ENCODE data around the gene LYL1. TPM values are rescaled to one million over a fixed set of nuclear protein-coding genes. Genes with fewer than 3 reads are reported as not detected.
A peak's percentile ranks its signal among the peaks of the same experiment; 100 is the strongest.

LYL1 gene
- total RNA-seq, 1 donor: 2.6 TPM

GRCh38 chr19:13120031-13120430 lies 17.4 kb upstream of the LYL1 start:
- peak overlapping the region; percentile 92 for H3K4me3 ChIP-seq (ENCODE audit: low read depth, low read length)
- DNase-seq (ENCODE audit: low read depth): no peak
- no peak for TF ChIP-seq CTCF (IDR thresholded peaks at IDR 0.05; ENCODE audit: insufficient read depth, low read depth, low read length)

GRCh38 chr19:13119627-13120026 lies 17.0 kb upstream of the LYL1 start:
- H3K4me3 ChIP-seq (ENCODE audit: low read depth, low read length): peak overlapping the region; percentile 92
- DNase-seq (ENCODE audit: low read depth): no peak

GRCh38 chr19:13118424-13119193 lies 16.0 kb upstream of the LYL1 start:
- TF ChIP-seq CTCF (IDR thresholded peaks at IDR 0.05; ENCODE audit: insufficient read depth, low read depth, low read length): no peak
- H3K4me3 ChIP-seq (ENCODE audit: low read depth, low read length): peak overlapping the region; percentile 92
- DNase-seq (ENCODE audit: low read depth): peak; percentile 51

More at GRCh38 chr19:13119627-13120026, 17.0 kb upstream of the LYL1 start:
- no peak for TF ChIP-seq CTCF (IDR thresholded peaks at IDR 0.05; ENCODE audit: insufficient read depth, low read depth, low read length)

GRCh38 chr19:13117772-13118423 lies 15.2 kb upstream of the LYL1 start, which contains the start of gene NACC1:
Gene NACC1 (plus strand): TSS chr19:13118264. CDS start chr19:13135208, 16,944 bp downstream.
- TF ChIP-seq CTCF (IDR thresholded peaks at IDR 0.05; ENCODE audit: insufficient read depth, low read depth, low read length): no peak
- peak within 1 kb of the TSS; percentile 92 for H3K4me3 ChIP-seq (ENCODE audit: low read depth, low read length)
- DNase-seq (ENCODE audit: low read depth): peak; percentile 88

- peak overlapping the region; percentile 91 for H3K4me3 ChIP-seq (ENCODE audit: low read depth, low read length)
- DNase-seq (ENCODE audit: low read depth): no peak
- no peak for TF ChIP-seq CTCF (IDR thresholded peaks at IDR 0.05; ENCODE audit: insufficient read depth, low read depth, low read length)
Observed at GRCh38 chr19:13117176-13117771, 14.6 kb upstream of the LYL1 start.

GRCh38 chr19:13116282-13117175 lies 13.9 kb upstream of the LYL1 start, which contains the start of gene TRMT1:
Gene TRMT1 (minus strand): TSS chr19:13116740. CDS start chr19:13116399, 341 bp downstream.
- H3K4me3 ChIP-seq (ENCODE audit: low read depth, low read length): peak within 1 kb of the TSS; percentile 91
- DNase-seq (ENCODE audit: low read depth): peak; percentile 93
- TF ChIP-seq CTCF (IDR thresholded peaks at IDR 0.05; ENCODE audit: insufficient read depth, low read depth, low read length): no peak
